T-cell (primary cell): Measurements from ENCODE around the gene SVOP. TPM values are rescaled to one million over a fixed set of nuclear protein-coding genes. Genes with fewer than 3 reads are reported as not detected.
"Not testable (repeated sequence)": the region's sequence is repeated elsewhere in the genome, so short reads cannot be mapped to it uniquely, and the experiment has no call there.

Source experiments
- ATAC-seq, 4 experiments: fragments of 200-7000 bp in 3 of 4; fragments of 150-1000 bp in 1 of 4; cut with Tn5 transposase; replicated peaks in 1 of 4; 1 replicate in 3 of 4; 2 replicates in 1 of 4; pipeline ENCODE4 v1.10.0; 2021; ENCODE audit warnings: moderate library complexity in 3 of 4, mild to moderate bottlenecking in 2 of 4, moderate number of reproducible peaks in 1 of 4
- CTCF ChIA-PET, 2 donors: fragments of 300-600 bp; sonication (Branson Sonifier 250); formaldehyde crosslinking; loops; one replicate each; lab custom pipeline; 2022; ENCODE audit warnings: antibody characterized with exemption in 2 of 2; lab: Charles Lee
- POLR2A ChIA-PET, 2 donors: fragments of 300-600 bp; sonication (Branson Sonifier 250); formaldehyde crosslinking; loops; one replicate each; lab custom pipeline; 2022; ENCODE audit warnings: antibody characterized with exemption in 2 of 2; lab: Charles Lee
- DNase-seq, 35 experiments: peaks; one replicate each; pipeline versions ENCODE4 v3.0.0 to v3.0.0-alpha.2; 2013 to 2023
- H3K27ac ChIP-seq: one replicate; pipeline ENCODE4 v1.5.1; 2013; ENCODE audit warnings: low read length
- H3K27me3 ChIP-seq, 2 experiments: replicated peaks in 1 of 2; 1 replicate in 1 of 2; 2 replicates in 1 of 2; pipeline versions ENCODE4 v1.6.1 to v1.7.0; 2013; ENCODE audit warnings: low read length in 1 of 2, mixed read lengths in 1 of 2; ENCODE audit not compliant: control insufficient read depth in 2 of 2, insufficient read depth in 2 of 2; ENCODE audit errors: extremely low read depth in 1 of 2
- H3K36me3 ChIP-seq, 2 donors: 1 replicate in 1 of 2; 2 replicates in 1 of 2; pipeline versions ENCODE4 v1.6.1 to v1.7.0; 2013; ENCODE audit warnings: low read length in 1 of 2; ENCODE audit not compliant: control insufficient read depth in 2 of 2, insufficient read depth in 1 of 2; ENCODE audit errors: extremely low read depth in 1 of 2
- H3K4me1 ChIP-seq, 2 experiments: 1 replicate in 1 of 2; 2 replicates in 1 of 2; pipeline versions ENCODE4 v1.6.1 to v1.7.0; 2013; ENCODE audit warnings: low read length in 2 of 2, mixed read lengths in 1 of 2; ENCODE audit not compliant: insufficient read depth in 2 of 2, control insufficient read depth in 1 of 2; ENCODE audit errors: extremely low read depth in 1 of 2
- H3K4me3 ChIP-seq, 2 donors: 1 replicate in 1 of 2; 2 replicates in 1 of 2; pipeline versions ENCODE4 v1.5.1 to v1.7.0; 2013; ENCODE audit warnings: mild to moderate bottlenecking in 2 of 2, low read length in 1 of 2, moderate library complexity in 1 of 2; ENCODE audit not compliant: control insufficient read depth in 1 of 2; ENCODE audit errors: extremely low read depth in 1 of 2
- H3K9me3 ChIP-seq: 2 replicates; pipeline ENCODE4 v1.7.0; 2013
- H3K27ac Mint-ChIP-seq, 2 donors: one replicate each; pipeline ENCODE4 v1.8.0; 2020 to 2021; ENCODE audit warnings: mild to moderate bottlenecking in 2 of 2, mixed read lengths in 2 of 2
- H3K27me3 Mint-ChIP-seq, 2 donors: one replicate each; pipeline ENCODE4 v1.8.0; 2021 to 2022; ENCODE audit warnings: mixed read lengths in 2 of 2
- H3K36me3 Mint-ChIP-seq: one replicate; pipeline ENCODE4 v1.8.0; 2021; ENCODE audit warnings: mixed read lengths
- H3K4me1 Mint-ChIP-seq, 3 donors: one replicate each; pipeline ENCODE4 v1.8.0; 2020 to 2022; ENCODE audit warnings: mixed read lengths in 3 of 3, mild to moderate bottlenecking in 1 of 3
- H3K4me3 Mint-ChIP-seq, 3 donors: one replicate each; pipeline ENCODE4 v1.8.0; 2020 to 2022; ENCODE audit warnings: mild to moderate bottlenecking in 3 of 3, mixed read lengths in 3 of 3, moderate library complexity in 3 of 3
- H3K9me3 Mint-ChIP-seq, 3 donors: one replicate each; pipeline ENCODE4 v1.8.0; 2020 to 2022; ENCODE audit warnings: mixed read lengths in 3 of 3
- WGBS: methylation state at CpG from one replicate; pipeline ENCODE4 v1.1.5; 2013; ENCODE audit warnings: missing lambda C conversion rate; ENCODE audit not compliant: insufficient coverage; 5-methylcytosine and 5-hydroxymethylcytosine counted together
- total RNA-seq, 35 experiments: library from RNA in 6 of 35; stranded (reverse) in 6 of 35; fragments of 120-200 nt in 1 of 35; gene quantifications; one replicate each; pipeline versions ENCODE4 v1.2.1 to v1.2.4 and lab custom pipeline; 2013 to 2026

The SVOP gene
- total RNA-seq, 5 donors from 2014 or later (not counting 1 experiment from before 2014, with no cell fraction given): not detected

- Mint-ChIP-seq H3K27me3 (peaks cover 13 to 18% of the 10 kb centered on the region in 2 donors), H3K4me1 (no peaks in the 10 kb centered on the region), H3K36me3 (no peaks in the 10 kb centered on the region), H3K4me3 (no peak overlapping the region), H3K27ac (no peak overlapping the region), H3K9me3 (no peaks in the 10 kb centered on the region)
- Histone ChIP-seq H3K4me1 (no peaks in the 10 kb centered on the region), H3K4me3 (no peak overlapping the region), H3K27ac (no peak overlapping the region), H3K27me3 (peaks cover 0 to 7% of the 10 kb centered on the region in 2 experiments), H3K36me3 (no peaks in the 10 kb centered on the region), H3K9me3 (no peaks in the 10 kb centered on the region)
- POLR2A ChIA-PET: no interaction called here
- no peak for DNase-seq
- no peak for ATAC-seq
- CTCF ChIA-PET: no interaction called here
- WGBS: 40% methylated on average over 1 of the region's 3 CpGs
These were observed 16.9 kb downstream of the SVOP start for GRCh38 chr12:109004017-109004416.

GRCh38 chr12:108996320-108996719, 24.5 kb downstream of the SVOP start:
- ChIA-PET CTCF (no interaction called here), POLR2A (no interaction called here)
- Histone ChIP-seq H3K36me3 (no peaks in the 10 kb centered on the region), H3K4me3 (no peak overlapping the region), H3K4me1 (no peaks in the 10 kb centered on the region), H3K27me3 (peaks cover 0 to 11% of the 10 kb centered on the region in 2 experiments), H3K27ac (no peak overlapping the region), H3K9me3 (no peaks in the 10 kb centered on the region)
- no peaks in the 10 kb centered on the region for H3K36me3 Mint-ChIP-seq
- peaks cover 0 to 5% (median 0%) of the 10 kb centered on the region in 3 donors for H3K4me1 Mint-ChIP-seq
- no peak overlapping the region for H3K27ac Mint-ChIP-seq
- H3K27me3 Mint-ChIP-seq: peaks cover 8 to 17% of the 10 kb centered on the region in 2 donors
- ATAC-seq: no peak
- no peak for DNase-seq
- WGBS: 83% methylated on average over 5 of the region's 6 CpGs
- no peaks in the 10 kb centered on the region for H3K9me3 Mint-ChIP-seq
- H3K4me3 Mint-ChIP-seq: peak overlapping the region in 1 of 3 donors; percentile 20

GRCh38 chr12:108995370-108995992, 25.4 kb downstream of the SVOP start:
- WGBS: no CpG with 5 or more reads among the region's 6 CpGs
- Histone ChIP-seq H3K36me3 (no peaks in the 10 kb centered on the region), H3K4me3 (no peak overlapping the region), H3K9me3 (no peaks in the 10 kb centered on the region), H3K27me3 (peaks cover 0 to 18% of the 10 kb centered on the region in 2 experiments), H3K27ac (no peak overlapping the region), H3K4me1 (no peaks in the 10 kb centered on the region)
- no peak overlapping the region for H3K4me3 Mint-ChIP-seq
- H3K27ac Mint-ChIP-seq: no peak overlapping the region
- H3K36me3 Mint-ChIP-seq: no peaks in the 10 kb centered on the region
- H3K9me3 Mint-ChIP-seq: no peaks in the 10 kb centered on the region
- no peak for DNase-seq
- ATAC-seq: no peak
- H3K4me1 Mint-ChIP-seq: peaks cover 0 to 5% (median 0%) of the 10 kb centered on the region in 3 donors
- ChIA-PET POLR2A (no interaction called here), CTCF (interaction anchor here in 1 of 2 donors (0.6 kb wide), 1 partner anchor 81 kb away, joined by 3 read pairs; no protein-coding TSS in a partner anchor)
- H3K27me3 Mint-ChIP-seq: peaks cover 8 to 17% of the 10 kb centered on the region in 2 donors

GRCh38 chr12:108990103-108990502, 30.8 kb downstream of the SVOP start:
- DNase-seq, H3K4me3 ChIP-seq, H3K27ac Mint-ChIP-seq, POLR2A ChIA-PET, H3K27ac ChIP-seq, H3K4me3 Mint-ChIP-seq, CTCF ChIA-PET, H3K9me3 Mint-ChIP-seq, H3K36me3 ChIP-seq, ATAC-seq, H3K9me3 ChIP-seq, H3K4me1 ChIP-seq, H3K36me3 Mint-ChIP-seq, H3K4me1 Mint-ChIP-seq: not testable (repeated sequence)
- peaks cover 14 to 20% of the 10 kb centered on the region in 2 donors for H3K27me3 Mint-ChIP-seq
- peaks cover 0 to 25% of the 10 kb centered on the region in 2 experiments for H3K27me3 ChIP-seq
- no CpG with 5 or more reads among the region's 5 CpGs for WGBS

- CTCF ChIA-PET: no interaction called here
- Mint-ChIP-seq H3K4me1 (no peaks in the 10 kb centered on the region), H3K27ac (no peak overlapping the region), H3K9me3 (no peaks in the 10 kb centered on the region), H3K4me3 (no peak overlapping the region), H3K27me3 (peaks cover 14 to 20% of the 10 kb centered on the region in 2 donors), H3K36me3 (no peaks in the 10 kb centered on the region)
- POLR2A ChIA-PET: no interaction called here
- Histone ChIP-seq H3K9me3 (no peaks in the 10 kb centered on the region), H3K27me3 (peaks cover 0 to 23% of the 10 kb centered on the region in 2 experiments), H3K27ac (no peak overlapping the region), H3K36me3 (no peaks in the 10 kb centered on the region), H3K4me3 (no peak overlapping the region), H3K4me1 (no peaks in the 10 kb centered on the region)
- ATAC-seq (no peak), DNase-seq (no peak)
- WGBS: 57% methylated on average over 4 of the region's 5 CpGs
These were observed 31.5 kb downstream of the SVOP start for GRCh38 chr12:108989376-108989775.

- H3K27ac ChIP-seq: no peak overlapping the region
- H3K27me3 ChIP-seq: peaks cover 0 to 17% of the 10 kb centered on the region in 2 experiments
- H3K4me3 Mint-ChIP-seq: no peak overlapping the region
- no CpG with 5 or more reads among the region's 2 CpGs for WGBS
- no peaks in the 10 kb centered on the region for H3K36me3 ChIP-seq
- DNase-seq (no peak), ATAC-seq (no peak)
- no peaks in the 10 kb centered on the region for H3K4me1 ChIP-seq
- CTCF ChIA-PET: no interaction called here
- H3K36me3 Mint-ChIP-seq: no peaks in the 10 kb centered on the region
- no peaks in the 10 kb centered on the region for H3K9me3 ChIP-seq
- H3K27me3 Mint-ChIP-seq: peaks cover 3 to 9% of the 10 kb centered on the region in 2 donors
- no peak overlapping the region for H3K4me3 ChIP-seq
- no peaks in the 10 kb centered on the region for H3K9me3 Mint-ChIP-seq
- POLR2A ChIA-PET: no interaction called here
- no peak overlapping the region for H3K27ac Mint-ChIP-seq
- H3K4me1 Mint-ChIP-seq: no peaks in the 10 kb centered on the region
These were observed 35.1 kb downstream of the SVOP start for GRCh38 chr12:108985750-108986149.
